ENCODE results near the gene CREBL2.

DNA sequence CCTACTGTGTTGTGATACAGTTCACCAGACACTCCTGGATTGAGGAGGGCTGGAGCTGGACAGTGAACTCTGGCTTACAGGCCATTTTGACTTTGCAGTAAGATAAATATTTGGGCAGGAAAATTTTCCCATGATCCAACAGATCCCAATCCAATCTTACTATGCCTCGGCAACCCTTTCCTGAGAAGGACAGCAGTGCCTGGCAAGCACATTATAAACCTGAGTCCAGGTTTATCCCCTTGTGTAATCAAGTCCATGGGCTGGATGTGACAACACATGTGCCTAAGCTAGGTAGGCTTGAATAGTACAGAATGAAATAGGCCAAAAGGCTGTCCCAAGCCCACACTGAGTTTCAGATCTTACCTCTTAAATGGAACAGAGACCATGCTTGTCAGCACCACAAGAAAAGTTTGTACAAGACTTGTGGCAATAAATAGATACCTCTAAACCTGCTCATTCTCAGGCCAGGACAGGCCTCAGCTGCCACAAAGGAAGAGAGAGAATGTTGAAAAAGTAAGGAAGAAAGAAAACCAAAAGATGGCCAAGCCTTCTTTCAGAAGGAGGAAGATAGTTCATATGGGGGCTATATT is 34.9 kb downstream of the CREBL2 start:
- TF ChIP-seq, protein P1, sequence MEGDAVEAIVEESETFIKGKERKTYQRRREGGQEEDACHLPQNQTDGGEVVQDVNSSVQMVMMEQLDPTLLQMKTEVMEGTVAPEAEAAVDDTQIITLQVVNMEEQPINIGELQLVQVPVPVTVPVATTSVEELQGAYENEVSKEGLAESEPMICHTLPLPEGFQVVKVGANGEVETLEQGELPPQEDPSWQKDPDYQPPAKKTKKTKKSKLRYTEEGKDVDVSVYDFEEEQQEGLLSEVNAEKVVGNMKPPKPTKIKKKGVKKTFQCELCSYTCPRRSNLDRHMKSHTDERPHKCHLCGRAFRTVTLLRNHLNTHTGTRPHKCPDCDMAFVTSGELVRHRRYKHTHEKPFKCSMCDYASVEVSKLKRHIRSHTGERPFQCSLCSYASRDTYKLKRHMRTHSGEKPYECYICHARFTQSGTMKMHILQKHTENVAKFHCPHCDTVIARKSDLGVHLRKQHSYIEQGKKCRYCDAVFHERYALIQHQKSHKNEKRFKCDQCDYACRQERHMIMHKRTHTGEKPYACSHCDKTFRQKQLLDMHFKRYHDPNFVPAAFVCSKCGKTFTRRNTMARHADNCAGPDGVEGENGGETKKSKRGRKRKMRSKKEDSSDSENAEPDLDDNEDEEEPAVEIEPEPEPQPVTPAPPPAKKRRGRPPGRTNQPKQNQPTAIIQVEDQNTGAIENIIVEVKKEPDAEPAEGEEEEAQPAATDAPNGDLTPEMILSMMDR (IDR thresholded peaks at IDR 0.05): no peak
- TF ChIP-seq POLR2A (IDR thresholded peaks at IDR 0.05) (no peak), EP300 (IDR thresholded peaks at IDR 0.05) (no peak)
